LNCAP (cell line): Measurements from ENCODE around the gene ME1.

ENCODE experiments used
- TF ChIP-seq, protein P1 (sequence below): fragments of 450-650 bp; IDR thresholded peaks from 2 replicates; pipeline ENCODE4 v1.5.1; 2017; ENCODE audit warnings: mild to moderate bottlenecking

Gene ME1

GRCh38 chr6:83260577-83260976 lies 170.3 kb downstream of the ME1 start:
- TF ChIP-seq, protein P1, sequence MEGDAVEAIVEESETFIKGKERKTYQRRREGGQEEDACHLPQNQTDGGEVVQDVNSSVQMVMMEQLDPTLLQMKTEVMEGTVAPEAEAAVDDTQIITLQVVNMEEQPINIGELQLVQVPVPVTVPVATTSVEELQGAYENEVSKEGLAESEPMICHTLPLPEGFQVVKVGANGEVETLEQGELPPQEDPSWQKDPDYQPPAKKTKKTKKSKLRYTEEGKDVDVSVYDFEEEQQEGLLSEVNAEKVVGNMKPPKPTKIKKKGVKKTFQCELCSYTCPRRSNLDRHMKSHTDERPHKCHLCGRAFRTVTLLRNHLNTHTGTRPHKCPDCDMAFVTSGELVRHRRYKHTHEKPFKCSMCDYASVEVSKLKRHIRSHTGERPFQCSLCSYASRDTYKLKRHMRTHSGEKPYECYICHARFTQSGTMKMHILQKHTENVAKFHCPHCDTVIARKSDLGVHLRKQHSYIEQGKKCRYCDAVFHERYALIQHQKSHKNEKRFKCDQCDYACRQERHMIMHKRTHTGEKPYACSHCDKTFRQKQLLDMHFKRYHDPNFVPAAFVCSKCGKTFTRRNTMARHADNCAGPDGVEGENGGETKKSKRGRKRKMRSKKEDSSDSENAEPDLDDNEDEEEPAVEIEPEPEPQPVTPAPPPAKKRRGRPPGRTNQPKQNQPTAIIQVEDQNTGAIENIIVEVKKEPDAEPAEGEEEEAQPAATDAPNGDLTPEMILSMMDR, result no peak

DNA sequence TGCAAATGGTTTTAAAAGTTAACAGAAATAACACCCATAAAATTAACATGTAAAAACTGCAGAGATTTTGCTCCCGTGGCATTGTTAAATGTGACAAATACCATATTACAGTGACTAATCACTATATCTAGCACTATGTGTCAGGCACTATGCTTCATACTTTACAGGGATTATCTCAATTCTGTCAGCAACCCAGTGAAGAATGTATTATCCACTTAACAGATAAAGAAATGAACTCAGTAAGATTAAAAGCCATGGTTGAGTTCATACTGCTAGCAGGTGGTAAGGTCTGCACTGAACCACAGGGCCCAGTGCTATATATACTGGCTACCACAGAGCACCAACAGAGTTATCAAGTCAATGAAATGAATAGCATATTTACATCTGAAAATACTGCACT lies 172.3 kb downstream of the ME1 start:
- TF ChIP-seq, protein P1, result no peak

- TF ChIP-seq, protein P1, result no peak
Measured at GRCh38 chr6:83257791-83258190, 173.1 kb downstream of the ME1 start.

GRCh38 chr6:83252719-83253118 lies 178.1 kb downstream of the ME1 start:
- TF ChIP-seq, protein P1, result no peak

- TF ChIP-seq, protein P1, result no peak
Measured at GRCh38 chr6:83250235-83250634, 180.6 kb downstream of the ME1 start.

- TF ChIP-seq, protein P1, result no peak
Measured at GRCh38 chr6:83247471-83247870, 183.4 kb downstream of the ME1 start.

DNA sequence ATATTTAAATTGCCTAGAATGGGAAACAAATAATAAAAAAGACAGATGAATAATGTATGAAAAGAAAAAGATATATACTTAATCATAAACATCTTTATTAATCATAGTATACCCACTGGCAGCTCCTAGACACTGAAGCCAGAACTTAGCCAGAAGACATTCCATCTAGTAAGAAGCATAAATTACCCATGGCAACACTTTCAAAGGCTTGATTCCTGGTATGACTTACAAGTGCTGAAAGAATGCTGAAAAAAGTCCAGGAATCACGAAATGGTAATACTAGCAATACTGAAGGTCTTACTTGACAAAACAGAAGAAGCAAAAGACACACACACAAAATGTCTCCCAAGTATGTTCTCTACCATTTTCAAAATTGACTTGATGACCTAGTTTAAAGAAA lies 199.7 kb downstream of the ME1 start:
- TF ChIP-seq, protein P1, result no peak

DNA sequence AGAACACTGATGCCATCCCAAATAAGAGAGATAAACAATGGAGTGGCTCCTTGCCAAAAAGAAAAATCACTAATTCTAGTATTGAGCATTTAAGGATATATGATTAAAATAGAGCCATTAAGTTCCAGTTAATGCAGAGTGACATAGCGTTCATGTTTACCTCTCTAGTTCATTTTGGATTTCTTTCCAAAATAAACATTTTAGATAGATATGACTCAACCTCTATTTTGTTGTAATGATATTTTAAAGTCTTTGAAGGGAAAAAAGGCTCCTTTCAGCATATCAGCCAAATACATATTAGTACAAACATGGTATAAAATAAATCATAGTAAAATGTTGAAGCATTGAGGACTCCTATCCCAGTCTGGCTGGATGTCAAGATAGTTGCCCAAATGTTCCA lies 204.3 kb downstream of the ME1 start:
- TF ChIP-seq, protein P1, result no peak
